HK-2 (cell line): ENCODE results near the gene MBD5.
A peak's percentile ranks its signal among the peaks of the same experiment; 100 is the strongest.

ENCODE experiments used
- DNase-seq: peaks from one replicate; pipeline ENCODE4 v3.0.0-alpha.2; 2018; ENCODE audit not compliant: unreplicated experiment

MBD5 gene

DNA sequence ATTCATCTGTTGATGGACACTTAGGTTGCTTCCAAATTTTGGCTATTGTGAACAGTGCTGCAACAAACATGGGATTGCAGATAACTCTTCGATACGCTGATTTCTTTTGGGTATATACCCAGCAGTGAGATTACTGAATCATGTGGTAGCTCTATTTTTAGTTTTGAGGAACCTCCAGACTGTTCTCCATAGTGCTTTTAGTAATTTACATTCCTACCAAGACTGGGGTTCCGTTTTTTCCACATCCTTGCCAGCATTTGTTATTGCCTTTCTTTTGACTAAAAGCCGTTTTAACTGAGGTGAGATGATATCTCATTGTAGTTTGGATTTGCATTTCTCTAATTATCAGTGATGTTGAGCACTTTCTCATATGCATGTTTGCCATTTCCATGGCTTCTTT, 200.3 kb downstream of the MBD5 start:
- no peak for DNase-seq

DNA sequence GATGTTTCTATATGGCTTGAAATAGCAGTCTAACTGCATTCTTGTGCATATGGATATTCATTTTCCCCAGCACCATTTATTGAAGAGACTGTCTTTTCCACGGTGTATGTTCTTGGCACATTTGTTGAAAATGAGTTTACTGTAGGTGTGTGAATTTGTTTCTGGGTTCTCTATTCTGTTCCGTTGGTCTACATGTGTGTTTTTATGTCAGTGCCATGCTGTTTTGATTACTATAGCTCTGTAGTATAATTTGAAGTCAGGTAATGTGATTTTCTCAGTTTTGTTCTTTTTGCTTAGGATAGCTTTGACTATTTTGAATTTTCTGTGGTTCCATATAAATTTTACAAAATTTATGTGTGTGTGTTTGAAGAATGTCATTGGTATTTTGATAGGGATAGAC, 201.0 kb downstream of the MBD5 start:
- DNase-seq = no peak

GRCh38 chr2:148231858-148232257, 211.0 kb downstream of the MBD5 start:
- DNase-seq = no peak

- DNase-seq = no peak
Measured at GRCh38 chr2:148234143-148234542, 213.3 kb downstream of the MBD5 start.

DNA sequence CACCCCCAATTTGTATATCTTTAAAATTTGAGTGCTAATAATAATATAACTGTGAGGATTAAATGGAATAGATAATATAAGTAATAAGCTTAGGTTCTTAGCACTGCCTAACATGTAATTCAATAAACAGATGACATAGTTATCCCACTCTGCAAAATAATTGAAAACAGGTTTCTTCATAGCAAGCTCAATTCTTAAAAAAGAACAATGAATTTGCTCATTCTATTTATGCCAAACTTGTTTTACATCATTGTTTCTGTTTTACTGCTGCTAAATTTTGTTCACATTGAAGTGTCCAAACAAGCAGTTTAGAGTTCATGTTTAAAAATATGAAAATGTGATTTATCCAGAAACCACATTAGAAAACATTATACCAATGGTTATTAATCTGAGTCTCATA, 217.0 kb downstream of the MBD5 start:
- no peak for DNase-seq

GRCh38 chr2:148238561-148238960, 217.7 kb downstream of the MBD5 start:
- no peak for DNase-seq

DNA sequence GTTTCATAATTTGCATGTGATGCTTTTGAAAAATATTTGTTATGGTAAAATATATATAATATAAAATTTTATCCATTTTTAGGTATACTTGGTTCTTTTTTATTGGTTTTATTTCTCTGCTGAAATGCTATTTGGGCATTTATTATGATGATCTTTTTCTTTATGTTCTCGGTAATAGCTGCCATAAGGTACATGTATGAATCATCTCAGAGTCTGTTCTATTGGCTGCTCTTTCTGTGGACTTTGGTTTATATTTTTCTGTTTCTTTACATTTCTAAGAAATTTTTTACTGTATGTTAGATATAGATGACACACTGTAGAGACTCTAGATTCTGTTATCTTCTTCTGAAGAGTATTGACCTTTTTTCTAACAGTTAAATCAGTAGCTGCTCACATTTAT, 219.9 kb downstream of the MBD5 start:
- DNase-seq = no peak

DNA sequence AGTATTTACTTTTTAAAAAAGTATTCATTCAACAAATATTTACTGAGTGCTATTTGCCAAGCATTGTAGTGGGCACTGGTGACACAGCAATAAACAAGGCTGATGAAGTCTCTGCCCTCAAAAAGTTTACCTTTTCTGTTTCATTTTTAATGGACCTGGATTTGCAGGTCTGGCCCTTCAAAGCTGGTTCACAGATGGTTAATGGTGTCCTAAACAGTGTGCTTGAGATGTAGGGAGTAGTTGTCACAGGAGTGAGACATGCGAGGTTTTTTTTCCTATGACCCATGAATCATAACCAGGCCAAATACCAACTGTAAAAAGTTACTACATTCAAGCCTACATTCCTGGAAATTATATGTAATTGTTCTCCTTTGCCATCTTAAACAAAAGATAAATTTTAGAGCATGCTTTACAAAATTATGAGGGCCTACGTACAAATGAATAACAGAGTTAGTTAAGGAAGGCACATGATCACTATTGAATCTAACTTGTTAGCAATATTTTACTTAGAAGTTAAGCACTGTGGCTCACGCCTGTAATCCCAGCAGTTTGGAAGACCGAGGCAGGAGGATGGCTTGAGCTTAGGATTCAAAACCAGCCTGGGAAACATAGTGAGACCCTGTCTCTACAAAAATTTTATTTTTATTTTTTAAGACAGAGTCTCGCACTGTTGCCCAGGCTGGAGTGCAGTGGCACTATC, 223.9 kb downstream of the MBD5 start:
- DNase-seq = no peak

DNA sequence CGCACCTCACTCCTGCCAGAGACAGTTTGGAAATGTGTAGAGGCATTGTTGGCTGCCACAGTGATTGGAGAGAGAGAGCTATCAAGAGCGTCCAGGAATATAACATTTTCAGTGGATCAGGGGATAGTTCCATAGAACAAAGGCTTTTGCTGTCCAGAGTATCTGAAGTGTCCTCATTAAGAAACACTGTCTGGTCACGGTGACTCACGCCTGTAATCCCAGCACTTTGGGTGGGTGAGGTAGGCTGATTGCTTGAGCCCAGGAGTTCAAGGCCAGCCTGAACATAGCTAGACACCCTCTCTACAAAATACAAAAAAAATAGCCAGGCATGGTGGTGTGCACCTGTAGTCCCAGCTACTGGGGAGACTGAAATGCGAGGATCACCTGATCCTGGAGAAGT, 231.1 kb downstream of the MBD5 start:
- no peak for DNase-seq

DNA sequence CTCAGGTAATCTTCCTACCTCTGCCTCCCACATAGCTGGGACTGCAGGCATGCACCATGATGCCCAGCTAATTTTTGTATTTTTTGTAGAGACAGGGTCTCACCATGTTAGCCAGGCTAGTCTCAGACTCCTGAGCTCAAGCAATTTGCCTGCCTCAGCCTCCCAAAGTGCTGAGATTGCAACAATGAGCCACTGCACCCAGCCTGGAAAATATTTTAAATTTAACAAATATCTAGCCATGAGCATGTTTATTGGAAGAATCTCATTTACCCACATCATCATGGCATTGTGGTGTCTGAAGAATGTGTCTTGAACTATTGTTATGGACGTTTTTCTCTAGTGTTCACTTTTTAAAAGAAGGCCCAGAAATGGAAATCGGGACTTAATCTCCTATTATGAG, 231.8 kb downstream of the MBD5 start:
- DNase-seq = no peak

GRCh38 chr2:148253685-148254084, 232.8 kb downstream of the MBD5 start:
- DNase-seq = no peak

DNA sequence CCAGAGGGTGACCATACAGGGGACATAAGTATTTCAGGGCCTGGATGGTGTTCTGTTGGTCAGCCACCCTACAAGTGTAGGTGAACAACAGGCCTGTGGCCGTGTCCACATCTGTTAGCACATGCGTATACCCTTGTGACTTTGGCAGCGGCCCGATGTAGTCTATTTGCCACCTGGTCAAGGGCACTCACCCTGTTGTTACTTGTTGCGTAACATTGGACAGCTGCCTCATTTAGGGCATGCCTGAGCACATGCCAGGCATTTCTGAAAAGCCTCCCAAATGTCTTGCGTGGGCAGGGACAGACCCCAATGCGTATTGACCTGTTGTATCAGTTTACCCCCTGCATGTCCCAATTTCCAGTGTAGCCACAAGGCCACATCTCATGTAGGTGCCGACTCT, 235.0 kb downstream of the MBD5 start:
- DNase-seq = no peak

GRCh38 chr2:148257276-148257675, 236.4 kb downstream of the MBD5 start:
- no peak for DNase-seq

GRCh38 chr2:148258124-148258523, 237.2 kb downstream of the MBD5 start:
- DNase-seq = no peak

GRCh38 chr2:148259674-148260073, 238.8 kb downstream of the MBD5 start:
- no peak for DNase-seq

DNA sequence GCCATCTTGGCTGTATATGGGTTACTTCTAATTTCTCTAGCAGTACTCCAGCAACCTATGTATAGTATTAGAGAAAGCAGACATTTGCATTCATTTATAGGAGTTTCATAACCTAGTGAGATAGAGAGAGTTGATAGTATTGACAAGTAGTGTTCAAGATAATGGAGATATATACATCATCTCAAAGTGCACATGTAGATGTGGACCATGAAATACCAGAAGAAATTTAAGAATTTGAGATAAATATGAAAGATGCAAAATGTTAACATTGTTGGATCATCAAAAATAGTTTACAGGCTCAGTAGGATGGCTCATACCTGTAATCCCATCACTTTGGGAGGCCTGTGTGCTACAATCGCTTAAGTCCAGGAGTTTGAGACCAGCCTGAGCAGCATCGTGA, 243.0 kb downstream of the MBD5 start:
- DNase-seq = no peak

GRCh38 chr2:148273158-148273691, 252.3 kb downstream of the MBD5 start:
- DNase-seq = peak; percentile 76

DNA sequence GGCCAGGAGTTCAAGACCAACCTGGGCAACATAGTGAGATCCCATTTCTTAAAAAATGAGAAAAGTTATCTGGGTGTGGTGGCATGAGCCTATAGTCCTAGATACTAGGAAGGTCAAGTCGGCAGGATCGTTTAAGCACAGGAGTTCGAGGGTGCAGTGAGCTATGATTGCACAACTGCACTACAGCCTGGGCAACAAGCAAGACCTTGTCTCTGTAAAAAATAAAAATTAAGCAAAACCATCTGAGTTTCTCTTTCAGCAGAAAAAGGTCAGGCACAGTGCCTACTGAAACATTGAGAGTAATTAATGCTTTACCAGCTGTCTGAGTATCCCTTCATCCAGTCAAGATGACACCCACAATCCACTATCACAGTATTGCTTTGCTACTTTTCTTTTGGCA, 258.3 kb downstream of the MBD5 start:
- DNase-seq = no peak

- DNase-seq = no peak
Measured at GRCh38 chr2:148282201-148282600, 261.3 kb downstream of the MBD5 start.

- no peak for DNase-seq
Measured at GRCh38 chr2:148292431-148292830, 271.5 kb downstream of the MBD5 start.

- no peak for DNase-seq
Measured at GRCh38 chr2:148298196-148298595, 277.3 kb downstream of the MBD5 start.

DNA sequence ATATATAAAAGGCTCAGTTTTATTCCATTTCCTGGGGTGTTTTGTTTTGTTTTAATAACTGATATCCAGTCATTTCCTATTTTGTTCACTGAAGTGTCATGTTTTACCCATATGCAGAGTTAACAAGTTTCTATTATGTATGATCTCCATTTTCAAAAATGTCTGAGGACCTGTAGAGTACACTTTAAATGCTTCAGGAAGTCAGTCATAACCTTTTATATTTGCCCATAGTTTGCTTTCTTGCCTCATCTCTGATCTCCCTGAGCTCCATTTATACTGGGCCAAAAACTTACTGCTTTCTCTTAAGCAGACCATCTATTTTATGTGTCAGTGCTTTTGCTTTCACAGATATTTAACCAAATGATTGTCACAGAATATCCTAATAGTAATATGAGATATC, 278.7 kb downstream of the MBD5 start:
- DNase-seq = no peak

DNA sequence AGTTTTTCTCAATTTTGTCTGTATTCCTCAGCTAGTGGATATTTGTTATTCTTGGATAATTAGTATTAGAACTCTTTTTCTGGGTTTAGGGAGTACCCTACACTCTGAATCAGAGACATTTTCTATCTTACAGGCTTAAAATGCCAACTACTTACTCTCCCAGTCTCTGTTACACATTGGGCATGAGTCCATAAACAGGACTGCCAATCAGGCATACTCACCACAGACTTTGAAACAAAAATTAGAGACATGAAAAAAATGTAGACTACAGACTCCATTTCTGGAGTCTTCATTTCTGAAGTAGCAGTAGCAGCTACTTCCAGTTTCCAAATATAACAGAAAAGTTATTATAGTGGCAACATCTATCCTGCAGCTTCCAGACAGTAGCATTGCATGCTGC, 279.7 kb downstream of the MBD5 start:
- no peak for DNase-seq

- no peak for DNase-seq
Measured at GRCh38 chr2:148301362-148301761, 280.5 kb downstream of the MBD5 start.
